Esophagus muscularis mucosa (tissue), 4 donors: Measurements from ENCODE around the gene ITPA. TPM values are rescaled to one million over a fixed set of nuclear protein-coding genes. Genes with fewer than 3 reads are reported as not detected.

ENCODE experiments used
- total RNA-seq, 4 donors: library from RNA; depleted of rRNA; stranded (reverse); fragments of >200 nt; gene quantifications; one replicate each; pipeline versions ENCODE4 v1.1.0 to v1.2.1, GENCODE V29; 2016

ITPA gene
- total RNA-seq, 4 donors from 2014 or later: 18.7 to 30.0 (median 27.8) TPM

Other genes starting within 250 kb of the ITPA start
- not detected for gene GNRH2, start 165.9 kb upstream of the ITPA start, total RNA-seq
- 10 to 100 TPM; 52.3 to 90.7 (median 71.5) TPM for gene MRPS26, start 163.4 kb upstream of the ITPA start, total RNA-seq
- gene OXT, start 137.9 kb upstream of the ITPA start, total RNA-seq: not detected
- gene AVP, start 124.8 kb upstream of the ITPA start, total RNA-seq: not detected
- gene FASTKD5, start 49.6 kb upstream of the ITPA start, total RNA-seq: 10 to 100 TPM; 10.8 to 15.7 (median 14.3) TPM
- gene UBOX5, start 49.6 kb upstream of the ITPA start, total RNA-seq: 10 to 100 TPM in 1 of 4 donors, 1 to 10 TPM in 3; 5.8 to 10.3 (median 7.6) TPM
- 10 to 100 TPM in 3 of 4 donors, 1 to 10 TPM in 1; 8.3 to 20.0 (median 15.3) TPM for gene LZTS3, start 35.9 kb upstream of the ITPA start, total RNA-seq
- gene DDRGK1, start 4.8 kb upstream of the ITPA start, total RNA-seq: 10 to 100 TPM; 64.4 to 86.0 (median 69.7) TPM
- under 1 TPM in 2 of 4 donors, not detected in 2; 0.11 to 0.32 TPM for gene SLC4A11, start 29.7 kb downstream of the ITPA start, total RNA-seq
- 10 to 100 TPM; 29.5 to 51.9 (median 41.4) TPM for gene DNAAF9, start 198.2 kb downstream of the ITPA start, total RNA-seq